Naive thymus-derived CD4-positive, alpha-beta T cell (primary cell): ENCODE results near the gene HIF1AN. TPM values are rescaled to one million over a fixed set of nuclear protein-coding genes. Genes with fewer than 3 reads are reported as not detected.

Experiments used
- ATAC-seq: fragments of 150-1000 bp; cut with Tn5 transposase; 2 replicates; pipeline ENCODE4 v1.10.0; 2021; ENCODE audit warnings: mild to moderate bottlenecking, moderate library complexity
- CTCF ChIA-PET: fragments of 350-600 bp; sonication (Branson Sonifier 250); formaldehyde crosslinking; loops from one replicate; lab custom pipeline; 2021; ENCODE audit warnings: antibody characterized with exemption; lab: Charles Lee
- POLR2A ChIA-PET: fragments of 350-600 bp; sonication (Branson Sonifier 250); formaldehyde crosslinking; loops from one replicate; lab custom pipeline; 2021; ENCODE audit warnings: antibody characterized with exemption, inconsistent platforms; lab: Charles Lee
- DNase-seq, 9 donors: peaks; one replicate each; pipeline versions ENCODE4 v3.0.0 to v3.0.0-alpha.2; 2020 to 2022; ENCODE audit warnings: mixed read lengths in 1 of 9
- H3K27ac ChIP-seq: one replicate; pipeline ENCODE4 v1.7.0; 2013; ENCODE audit warnings: mild to moderate bottlenecking, low read depth, low read length, moderate library complexity
- H3K27me3 ChIP-seq, 2 donors: one replicate each; pipeline ENCODE4 v1.7.0; 2013; ENCODE audit warnings: low read length in 2 of 2, mild to moderate bottlenecking in 2 of 2, moderate library complexity in 2 of 2; ENCODE audit not compliant: control insufficient read depth in 2 of 2, insufficient read depth in 2 of 2
- H3K36me3 ChIP-seq, 3 experiments: 1 replicate in 2 of 3; 2 replicates in 1 of 3; pipeline ENCODE4 v1.7.0; 2013; ENCODE audit warnings: low read length in 3 of 3, mild to moderate bottlenecking in 3 of 3, moderate library complexity in 1 of 3; ENCODE audit not compliant: insufficient read depth in 3 of 3, control insufficient read depth in 2 of 3
- H3K4me1 ChIP-seq, 2 donors: one replicate each; pipeline ENCODE4 v1.7.0; 2013; ENCODE audit warnings: low read length in 2 of 2, mild to moderate bottlenecking in 2 of 2, moderate library complexity in 1 of 2; ENCODE audit not compliant: control insufficient read depth in 2 of 2, insufficient read depth in 2 of 2
- H3K4me3 ChIP-seq: 2 replicates; pipeline ENCODE4 v1.7.0; 2013; ENCODE audit warnings: mild to moderate bottlenecking, low read length
- H3K9me3 ChIP-seq, 3 experiments: 1 replicate in 2 of 3; 2 replicates in 1 of 3; pipeline ENCODE4 v1.7.0; 2013; ENCODE audit warnings: low read length in 3 of 3; ENCODE audit not compliant: control insufficient read depth in 2 of 3
- H3K27ac Mint-ChIP-seq, 9 donors: one replicate each; pipeline ENCODE4 v1.8.0; 2020 to 2022; ENCODE audit warnings: mixed read lengths in 9 of 9, mild to moderate bottlenecking in 8 of 9, moderate library complexity in 5 of 9, inconsistent platforms in 2 of 9
- H3K27me3 Mint-ChIP-seq, 5 donors: one replicate each; pipeline ENCODE4 v1.8.0; 2021 to 2022; ENCODE audit warnings: mixed read lengths in 5 of 5, mild to moderate bottlenecking in 1 of 5
- H3K36me3 Mint-ChIP-seq, 5 donors: one replicate each; pipeline ENCODE4 v1.8.0; 2020 to 2022; ENCODE audit warnings: mixed read lengths in 5 of 5, mild to moderate bottlenecking in 3 of 5, inconsistent platforms in 1 of 5
- H3K4me1 Mint-ChIP-seq, 7 donors: one replicate each; pipeline ENCODE4 v1.8.0; 2020 to 2022; ENCODE audit warnings: mixed read lengths in 7 of 7, mild to moderate bottlenecking in 3 of 7, inconsistent platforms in 1 of 7
- H3K4me3 Mint-ChIP-seq, 10 donors: one replicate each; pipeline ENCODE4 v1.8.0; 2020 to 2022; ENCODE audit warnings: mild to moderate bottlenecking in 10 of 10, mixed read lengths in 10 of 10, moderate library complexity in 6 of 10, inconsistent platforms in 2 of 10
- H3K9me3 Mint-ChIP-seq, 11 donors: one replicate each; pipeline ENCODE4 v1.8.0; 2020 to 2022; ENCODE audit warnings: mixed read lengths in 11 of 11, mild to moderate bottlenecking in 4 of 11, inconsistent platforms in 1 of 11, moderate library complexity in 1 of 11
- intact Hi-C, 2 donors: fragments of 100-400 bp; cut with micrococcal nuclease; formaldehyde crosslinking; loops; one replicate each; pipeline ENCODE4 v1.15.1; 2023
- polyA plus RNA-seq, 2 donors: library from polyadenylated mRNA; unstranded; fragments of 300-500 nt; fragmentation: Illumina TruSeq; gene quantifications; one replicate each; pipeline ENCODE4 v1.2.3, GENCODE V29; 2021
- total RNA-seq, 6 experiments: library from RNA in 5 of 6; stranded (reverse) in 5 of 6; gene quantifications; 1 replicate in 5 of 6; 2 replicates in 1 of 6; pipeline ENCODE4 v1.2.3 and lab custom pipeline; 2021 to 2026

HIF1AN gene
- 10 to 100 TPM; 43.3 to 74.9 (median 54.8) TPM for total RNA-seq
- polyA plus RNA-seq: 10 to 100 TPM; 24.0 to 28.8 TPM
- 99.6 reads per million, percentile 84 among the genes with 10 or more reads in this experiment for total RNA-seq (lab: John Stamatoyannopoulos, UW)

- peak within 1 kb of the TSS; percentile 73 for H3K4me3 ChIP-seq
These were observed at the start of gene HIF1AN for GRCh38 chr10:100535715-100536353. HIF1AN (plus strand) TSS chr10:100535943; CDS start chr10:100535959, 16 bp downstream.

GRCh38 chr10:100487529-100487928, 48.2 kb upstream of the HIF1AN start:
- no peaks in the 10 kb centered on the region for H3K27me3 Mint-ChIP-seq

More at GRCh38 chr10:100535715-100536353, at the start of gene HIF1AN:
- CTCF ChIA-PET: interaction anchor here (0.5 to 1.3 kb wide), 5 partner anchors 24 to 606 kb away, joined by 3 to 5 read pairs (median 4); no protein-coding TSS in a partner anchor
- Mint-ChIP-seq H3K36me3 (peaks cover 5 to 20% (median 12%) of the 10 kb centered on the region in 5 donors), H3K9me3 (peaks cover 0 to 2% (median 0%) of the 10 kb centered on the region in 11 donors), H3K4me3 (peak within 1 kb of the TSS in 1 of 10 donors; percentile 9), H3K27ac (peak within 1 kb of the TSS in 1 of 9 donors; percentile 57), H3K4me1 (peaks cover 0 to 29% (median 10%) of the 10 kb centered on the region in 7 donors), H3K27me3 (no peaks in the 10 kb centered on the region)
- ATAC-seq: peak; percentile 100
- H3K9me3 ChIP-seq: no peaks in the 10 kb centered on the region
- H3K27ac ChIP-seq: peak within 1 kb of the TSS; percentile 85
- intact Hi-C loops: loop anchor here (1.0 to 10.0 kb wide), 14 partner anchors 25 to 1051 kb away; partner anchors contain the start of genes BTRC (in 2 of the 2), COX15 (in 2 of the 2), CUTC (in 2 of the 2) and SLF2 (in 2 of the 2)
- peak; percentile 70 to 95 (median 91) for DNase-seq
- peaks cover 5 to 23% (median 6%) of the 10 kb centered on the region in 3 experiments for H3K36me3 ChIP-seq
- no peaks in the 10 kb centered on the region for H3K27me3 ChIP-seq
- H3K4me1 ChIP-seq: peaks cover 24 to 27% of the 10 kb centered on the region in 2 donors
- POLR2A ChIA-PET: interaction anchor here (0.6 to 2.0 kb wide), 9 partner anchors 9 to 1164 kb away, joined by 3 to 7 read pairs (median 3); partner anchors contain the start of gene SCD

GRCh38 chr10:100489396-100489795, 46.3 kb upstream of the HIF1AN start:
- no peaks in the 10 kb centered on the region for H3K27me3 Mint-ChIP-seq
- H3K9me3 ChIP-seq: no peaks in the 10 kb centered on the region
- H3K9me3 Mint-ChIP-seq: no peaks in the 10 kb centered on the region
- H3K27ac Mint-ChIP-seq: peak overlapping the region in 1 of 9 donors; percentile 16
- no peaks in the 10 kb centered on the region for H3K27me3 ChIP-seq
- POLR2A ChIA-PET: no interaction called here
- no peak overlapping the region for H3K4me3 Mint-ChIP-seq
- no peak for ATAC-seq
- no peaks in the 10 kb centered on the region for H3K4me1 ChIP-seq
- CTCF ChIA-PET: no interaction called here
- intact Hi-C loops: no loop called here
- peaks cover 4 to 49% (median 6%) of the 10 kb centered on the region in 3 experiments for H3K36me3 ChIP-seq
- no peak overlapping the region for H3K4me3 ChIP-seq
- DNase-seq: no peak
- no peak overlapping the region for H3K27ac ChIP-seq
- H3K36me3 Mint-ChIP-seq: peaks cover 4 to 62% (median 49%) of the 10 kb centered on the region in 5 donors
- peaks cover 0 to 47% (median 0%) of the 10 kb centered on the region in 7 donors for H3K4me1 Mint-ChIP-seq

More at GRCh38 chr10:100487529-100487928, 48.2 kb upstream of the HIF1AN start:
- no peak overlapping the region for H3K27ac ChIP-seq
- no peaks in the 10 kb centered on the region for H3K27me3 ChIP-seq
- intact Hi-C loops: no loop called here
- no peak overlapping the region for H3K4me3 ChIP-seq
- Mint-ChIP-seq H3K9me3 (no peaks in the 10 kb centered on the region), H3K36me3 (peaks cover 4 to 47% (median 36%) of the 10 kb centered on the region in 5 donors), H3K4me1 (peaks cover 0 to 52% (median 7%) of the 10 kb centered on the region in 7 donors), H3K4me3 (no peak overlapping the region), H3K27ac (no peak overlapping the region)
- no peak for ATAC-seq
- DNase-seq: no peak
- H3K36me3 ChIP-seq: peaks cover 2 to 37% (median 4%) of the 10 kb centered on the region in 3 experiments
- H3K9me3 ChIP-seq: no peaks in the 10 kb centered on the region
- CTCF ChIA-PET: interaction anchor here (0.8 to 1.4 kb wide), 4 partner anchors 13 to 200 kb away, joined by 3 to 4 read pairs (median 3); no protein-coding TSS in a partner anchor
- peaks cover 0 to 4% of the 10 kb centered on the region in 2 donors for H3K4me1 ChIP-seq
- POLR2A ChIA-PET: interaction anchor here (0.6 to 1.2 kb wide), 2 partner anchors 10 to 24 kb away, joined by 3 to 5 read pairs; no protein-coding TSS in a partner anchor

- no peak overlapping the region for H3K4me3 ChIP-seq
These were observed 45.2 kb upstream of the HIF1AN start for GRCh38 chr10:100490531-100490930.

GRCh38 chr10:100496567-100496966, 39.2 kb upstream of the HIF1AN start:
- Histone ChIP-seq H3K9me3 (no peaks in the 10 kb centered on the region), H3K4me1 (no peaks in the 10 kb centered on the region), H3K4me3 (no peak overlapping the region), H3K36me3 (peaks cover 4 to 77% (median 12%) of the 10 kb centered on the region in 3 experiments), H3K27me3 (no peaks in the 10 kb centered on the region), H3K27ac (no peak overlapping the region)
- DNase-seq: no peak
- Mint-ChIP-seq H3K4me3 (no peak overlapping the region), H3K4me1 (peaks cover 0 to 80% (median 0%) of the 10 kb centered on the region in 7 donors), H3K27me3 (no peaks in the 10 kb centered on the region), H3K9me3 (no peaks in the 10 kb centered on the region), H3K27ac (peak overlapping the region in 1 of 9 donors; percentile 70), H3K36me3 (peaks cover 9 to 77% (median 44%) of the 10 kb centered on the region in 5 donors)
- ChIA-PET POLR2A (no interaction called here), CTCF (interaction anchor here (0.6 to 1.6 kb wide), 3 partner anchors 12 to 14 kb away, joined by 4 to 5 read pairs (median 4); no protein-coding TSS in a partner anchor)
- ATAC-seq: no peak
- intact Hi-C loops: no loop called here

More at GRCh38 chr10:100490531-100490930, 45.2 kb upstream of the HIF1AN start:
- intact Hi-C loops: no loop called here
- DNase-seq (no peak), ATAC-seq (no peak)
- POLR2A ChIA-PET: interaction anchor here (0.8 kb wide), 2 partner anchors 10 to 27 kb away, joined by 3 to 4 read pairs; no protein-coding TSS in a partner anchor
- H3K9me3 Mint-ChIP-seq: no peaks in the 10 kb centered on the region
- Histone ChIP-seq H3K36me3 (peaks cover 4 to 60% (median 6%) of the 10 kb centered on the region in 3 experiments), H3K27me3 (no peaks in the 10 kb centered on the region), H3K27ac (no peak overlapping the region), H3K9me3 (no peaks in the 10 kb centered on the region), H3K4me1 (no peaks in the 10 kb centered on the region)
- CTCF ChIA-PET: no interaction called here
- H3K36me3 Mint-ChIP-seq: peaks cover 4 to 71% (median 53%) of the 10 kb centered on the region in 5 donors
- H3K4me3 Mint-ChIP-seq: no peak overlapping the region
- H3K27ac Mint-ChIP-seq: no peak overlapping the region
- peaks cover 0 to 46% (median 0%) of the 10 kb centered on the region in 7 donors for H3K4me1 Mint-ChIP-seq
- H3K27me3 Mint-ChIP-seq: no peaks in the 10 kb centered on the region

- no peaks in the 10 kb centered on the region for H3K4me1 ChIP-seq
- intact Hi-C loops: loop anchor here in 1 of 2 donors (1.0 kb wide), 1 partner anchor 10 kb away; no protein-coding TSS in a partner anchor
- Mint-ChIP-seq H3K9me3 (no peaks in the 10 kb centered on the region), H3K4me1 (peaks cover 0 to 88% (median 0%) of the 10 kb centered on the region in 7 donors), H3K36me3 (peaks cover 13 to 84% (median 55%) of the 10 kb centered on the region in 5 donors), H3K27ac (peak overlapping the region in 1 of 9 donors; percentile 73), H3K27me3 (no peaks in the 10 kb centered on the region), H3K4me3 (peak overlapping the region in 1 of 10 donors; percentile 53)
- H3K9me3 ChIP-seq: no peaks in the 10 kb centered on the region
- no peak overlapping the region for H3K4me3 ChIP-seq
- no peaks in the 10 kb centered on the region for H3K27me3 ChIP-seq
- DNase-seq: no peak
- H3K27ac ChIP-seq: no peak overlapping the region
- ChIA-PET CTCF (interaction anchor here (1.6 kb wide), 1 partner anchor 11 kb away, joined by 4 read pairs; no protein-coding TSS in a partner anchor), POLR2A (interaction anchor here (1.2 kb wide), 1 partner anchor 11 kb away, joined by 3 read pairs; no protein-coding TSS in a partner anchor)
- no peak for ATAC-seq
- peaks cover 0 to 89% (median 12%) of the 10 kb centered on the region in 3 experiments for H3K36me3 ChIP-seq
These were observed 37.7 kb upstream of the HIF1AN start for GRCh38 chr10:100498059-100498458.
